PC-3 (cell line): ENCODE results near the gene TMX2.

ENCODE experiments used
- EZH2 ChIP-seq: fragments of 300-600 bp; sonication (generic); IDR thresholded peaks from one replicate; pipeline ENCODE4 v1.6.1; 2017; ENCODE audit warnings: antibody characterized with exemption, mild to moderate bottlenecking, low read length; ENCODE audit not compliant: unreplicated experiment
- EZH2phosphoT487 ChIP-seq: fragments of 300-600 bp; sonication (generic); IDR thresholded peaks from 2 replicates; pipeline ENCODE4 v1.6.1; 2018; ENCODE audit warnings: mild to moderate bottlenecking, antibody characterized with exemption, low read length, borderline replicate concordance
- TF ChIP-seq, protein P1 (sequence below): fragments of 300-600 bp; sonication (generic); conservative IDR thresholded peaks from 2 replicates; pipeline ENCODE4 v1.5.1; 2017; ENCODE audit warnings: antibody characterized with exemption, low read depth, mild to moderate bottlenecking, low read length

DNA sequence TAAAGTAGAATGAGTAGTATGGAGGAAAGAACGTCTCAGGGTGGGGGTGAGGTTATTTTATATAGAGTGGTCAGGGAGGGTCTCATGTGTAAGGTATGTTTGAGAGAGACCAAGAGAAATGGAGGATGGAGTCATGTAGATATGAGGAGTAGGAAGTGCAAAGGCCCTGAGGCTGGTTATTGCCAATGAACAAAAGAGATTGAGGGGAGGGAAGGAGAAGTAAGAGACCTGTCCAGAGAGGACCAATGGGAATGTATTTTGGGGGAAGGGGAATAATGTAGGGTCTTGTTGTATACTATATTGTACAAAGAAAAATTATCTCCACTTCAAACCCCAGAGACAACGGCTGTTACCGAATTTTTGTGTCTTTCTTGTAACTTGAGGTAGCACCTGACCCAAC lies 59.0 kb downstream of the TMX2 start:
- TF ChIP-seq, protein P1, sequence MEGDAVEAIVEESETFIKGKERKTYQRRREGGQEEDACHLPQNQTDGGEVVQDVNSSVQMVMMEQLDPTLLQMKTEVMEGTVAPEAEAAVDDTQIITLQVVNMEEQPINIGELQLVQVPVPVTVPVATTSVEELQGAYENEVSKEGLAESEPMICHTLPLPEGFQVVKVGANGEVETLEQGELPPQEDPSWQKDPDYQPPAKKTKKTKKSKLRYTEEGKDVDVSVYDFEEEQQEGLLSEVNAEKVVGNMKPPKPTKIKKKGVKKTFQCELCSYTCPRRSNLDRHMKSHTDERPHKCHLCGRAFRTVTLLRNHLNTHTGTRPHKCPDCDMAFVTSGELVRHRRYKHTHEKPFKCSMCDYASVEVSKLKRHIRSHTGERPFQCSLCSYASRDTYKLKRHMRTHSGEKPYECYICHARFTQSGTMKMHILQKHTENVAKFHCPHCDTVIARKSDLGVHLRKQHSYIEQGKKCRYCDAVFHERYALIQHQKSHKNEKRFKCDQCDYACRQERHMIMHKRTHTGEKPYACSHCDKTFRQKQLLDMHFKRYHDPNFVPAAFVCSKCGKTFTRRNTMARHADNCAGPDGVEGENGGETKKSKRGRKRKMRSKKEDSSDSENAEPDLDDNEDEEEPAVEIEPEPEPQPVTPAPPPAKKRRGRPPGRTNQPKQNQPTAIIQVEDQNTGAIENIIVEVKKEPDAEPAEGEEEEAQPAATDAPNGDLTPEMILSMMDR, result no peak
- TF ChIP-seq EZH2 (no peak), EZH2phosphoT487 (no peak)
